NAMALWA (cell line): Measurements from ENCODE around the gene PTX3.

Source experiments
- DNase-seq: peaks from one replicate; pipeline ENCODE4 v3.0.0-alpha.2; 2015; ENCODE audit warnings: low spot score

PTX3 gene

GRCh38 chr3:157475921-157476414 lies 39.3 kb downstream of the PTX3 start:
- no peak for DNase-seq

- DNase-seq: no peak
These were observed 40.8 kb downstream of the PTX3 start for GRCh38 chr3:157477441-157477840.

- no peak for DNase-seq
These were observed 43.0 kb downstream of the PTX3 start for GRCh38 chr3:157479464-157480243.

GRCh38 chr3:157487339-157487738 lies 50.7 kb downstream of the PTX3 start:
- DNase-seq: no peak

GRCh38 chr3:157488144-157488543 lies 51.5 kb downstream of the PTX3 start:
- DNase-seq: no peak

- DNase-seq: no peak
These were observed 54.5 kb downstream of the PTX3 start for GRCh38 chr3:157491136-157491535.
